ENCODE results near the gene MGAT1.
"Not testable (repeated sequence)": the region's sequence is repeated elsewhere in the genome, so short reads cannot be mapped to it uniquely, and the experiment has no call there.

MGAT1 gene

GRCh38 chr5:180744253-180744652, 58.4 kb downstream of the MGAT1 start:
- no peak overlapping the region for H3K27ac ChIP-seq
- DNase-seq (ENCODE audit: low spot score): no peak
- H3K4me3 ChIP-seq: no peak overlapping the region
- TF ChIP-seq, protein P1, sequence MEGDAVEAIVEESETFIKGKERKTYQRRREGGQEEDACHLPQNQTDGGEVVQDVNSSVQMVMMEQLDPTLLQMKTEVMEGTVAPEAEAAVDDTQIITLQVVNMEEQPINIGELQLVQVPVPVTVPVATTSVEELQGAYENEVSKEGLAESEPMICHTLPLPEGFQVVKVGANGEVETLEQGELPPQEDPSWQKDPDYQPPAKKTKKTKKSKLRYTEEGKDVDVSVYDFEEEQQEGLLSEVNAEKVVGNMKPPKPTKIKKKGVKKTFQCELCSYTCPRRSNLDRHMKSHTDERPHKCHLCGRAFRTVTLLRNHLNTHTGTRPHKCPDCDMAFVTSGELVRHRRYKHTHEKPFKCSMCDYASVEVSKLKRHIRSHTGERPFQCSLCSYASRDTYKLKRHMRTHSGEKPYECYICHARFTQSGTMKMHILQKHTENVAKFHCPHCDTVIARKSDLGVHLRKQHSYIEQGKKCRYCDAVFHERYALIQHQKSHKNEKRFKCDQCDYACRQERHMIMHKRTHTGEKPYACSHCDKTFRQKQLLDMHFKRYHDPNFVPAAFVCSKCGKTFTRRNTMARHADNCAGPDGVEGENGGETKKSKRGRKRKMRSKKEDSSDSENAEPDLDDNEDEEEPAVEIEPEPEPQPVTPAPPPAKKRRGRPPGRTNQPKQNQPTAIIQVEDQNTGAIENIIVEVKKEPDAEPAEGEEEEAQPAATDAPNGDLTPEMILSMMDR (IDR thresholded peaks at IDR 0.05): no peak

GRCh38 chr5:180742727-180743126, 59.9 kb downstream of the MGAT1 start:
- Histone ChIP-seq H3K27ac (no peak overlapping the region), H3K4me3 (no peak overlapping the region)
- DNase-seq (ENCODE audit: low spot score): no peak
- TF ChIP-seq, protein P1 (IDR thresholded peaks at IDR 0.05): no peak

DNA sequence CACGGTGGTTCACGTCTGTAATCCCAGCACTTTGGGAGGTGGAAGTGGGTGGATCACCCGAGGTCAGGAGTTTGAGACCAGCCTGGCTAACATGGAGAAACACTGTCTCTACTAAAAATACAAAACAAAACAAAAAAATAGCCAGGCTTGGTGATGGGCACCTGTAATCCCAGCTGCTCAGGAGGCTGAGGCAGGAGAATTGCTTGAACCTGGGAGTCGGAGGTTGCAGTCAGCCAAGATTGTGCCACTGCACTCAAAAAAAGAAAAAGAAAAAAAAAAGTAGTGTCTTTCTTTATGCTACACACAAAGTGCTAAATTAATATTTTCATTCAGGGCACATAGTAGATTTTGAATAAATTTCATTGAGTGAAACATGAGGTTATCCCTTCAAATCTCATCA, 61.7 kb downstream of the MGAT1 start:
- H3K4me3 ChIP-seq; DNase-seq (ENCODE audit: low spot score); H3K27ac ChIP-seq: not testable (repeated sequence)

- H3K27ac ChIP-seq: no peak within 1 kb of the TSS
- no peak within 1 kb of the TSS for H3K4me3 ChIP-seq
- TF ChIP-seq, protein P1 (IDR thresholded peaks at IDR 0.05): no peak
- DNase-seq (ENCODE audit: low spot score): no peak
Measured at GRCh38 chr5:180739958-180740357, 62.6 kb downstream of the MGAT1 start, which contains the start of gene OR2Y1. Gene OR2Y1, minus strand, starts transcription at chr5:180740058. Its CDS starts 0 bp downstream, at chr5:180740058.

- DNase-seq (ENCODE audit: low spot score): no peak
- no peak overlapping the region for H3K27ac ChIP-seq
- H3K4me3 ChIP-seq: no peak overlapping the region
- TF ChIP-seq, protein P1 (IDR thresholded peaks at IDR 0.05): no peak
Measured at GRCh38 chr5:180739271-180739670, 63.3 kb downstream of the MGAT1 start.

DNA sequence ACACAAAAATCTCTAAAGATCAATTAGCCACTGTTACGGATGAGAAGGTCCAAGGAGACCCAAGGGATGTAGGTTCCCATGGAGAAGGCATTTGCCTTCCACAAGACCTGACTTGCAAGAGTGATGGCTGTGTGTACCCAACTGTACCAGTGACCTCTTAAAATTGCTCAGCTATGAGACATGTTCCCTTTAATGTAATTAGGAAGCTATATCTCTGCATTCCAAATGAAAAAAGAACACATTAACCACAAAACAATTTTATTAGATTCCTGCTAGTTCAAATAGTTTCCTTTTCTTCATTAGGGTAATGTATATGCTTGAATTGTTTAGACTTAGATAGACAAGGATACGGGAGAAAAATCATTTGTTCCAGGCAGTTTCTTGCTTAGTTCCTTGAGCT, 66.1 kb downstream of the MGAT1 start:
- H3K4me3 ChIP-seq: no peak overlapping the region
- no peak overlapping the region for H3K27ac ChIP-seq
- TF ChIP-seq, protein P1 (IDR thresholded peaks at IDR 0.05): no peak
- DNase-seq (ENCODE audit: low spot score): no peak
